Mesothelial cell of epicardium (in vitro differentiated cells): Measurements from ENCODE around the gene NSD1. TPM values are rescaled to one million over a fixed set of nuclear protein-coding genes. Genes with fewer than 3 reads are reported as not detected.

Experiments
- DNase-seq, 2 experiments: peaks; one replicate each; pipeline ENCODE4 v3.0.0; 2021; ENCODE audit warnings: low spot score in 2 of 2; ENCODE audit not compliant: unreplicated experiment in 2 of 2
- H3K27ac Mint-ChIP-seq: 2 replicates; pipeline ENCODE4 v1.8.0; 2021; ENCODE audit warnings: mixed read lengths
- H3K27me3 Mint-ChIP-seq: 2 replicates; pipeline ENCODE4 v1.8.0; 2021; ENCODE audit warnings: low read depth, mixed read lengths
- H3K36me3 Mint-ChIP-seq: 2 replicates; pipeline ENCODE4 v1.8.0; 2021; ENCODE audit warnings: mixed read lengths
- H3K4me1 Mint-ChIP-seq: 2 replicates; pipeline ENCODE4 v1.8.0; 2021; ENCODE audit warnings: mixed read lengths
- H3K4me3 Mint-ChIP-seq: 2 replicates; pipeline ENCODE4 v1.8.0; 2021; ENCODE audit warnings: mild to moderate bottlenecking, moderate library complexity, mixed read lengths
- H3K9me3 Mint-ChIP-seq: 2 replicates; pipeline ENCODE4 v1.8.0; 2021; ENCODE audit warnings: mixed read lengths
- total RNA-seq: library from RNA; stranded (reverse); gene quantifications from 3 replicates; pipeline ENCODE4 v1.2.1, GENCODE V29; 2021
- TF ChIP-seq, protein P1 (sequence below): fragments of 200-600 bp; sonication (generic); IDR thresholded peaks from one replicate; pipeline ENCODE4 v1.5.0; 2021; ENCODE audit warnings: antibody characterized with exemption; ENCODE audit not compliant: unreplicated experiment

Gene NSD1
- total RNA-seq, 1 donor from 2014 or later, result 164 TPM

DNA sequence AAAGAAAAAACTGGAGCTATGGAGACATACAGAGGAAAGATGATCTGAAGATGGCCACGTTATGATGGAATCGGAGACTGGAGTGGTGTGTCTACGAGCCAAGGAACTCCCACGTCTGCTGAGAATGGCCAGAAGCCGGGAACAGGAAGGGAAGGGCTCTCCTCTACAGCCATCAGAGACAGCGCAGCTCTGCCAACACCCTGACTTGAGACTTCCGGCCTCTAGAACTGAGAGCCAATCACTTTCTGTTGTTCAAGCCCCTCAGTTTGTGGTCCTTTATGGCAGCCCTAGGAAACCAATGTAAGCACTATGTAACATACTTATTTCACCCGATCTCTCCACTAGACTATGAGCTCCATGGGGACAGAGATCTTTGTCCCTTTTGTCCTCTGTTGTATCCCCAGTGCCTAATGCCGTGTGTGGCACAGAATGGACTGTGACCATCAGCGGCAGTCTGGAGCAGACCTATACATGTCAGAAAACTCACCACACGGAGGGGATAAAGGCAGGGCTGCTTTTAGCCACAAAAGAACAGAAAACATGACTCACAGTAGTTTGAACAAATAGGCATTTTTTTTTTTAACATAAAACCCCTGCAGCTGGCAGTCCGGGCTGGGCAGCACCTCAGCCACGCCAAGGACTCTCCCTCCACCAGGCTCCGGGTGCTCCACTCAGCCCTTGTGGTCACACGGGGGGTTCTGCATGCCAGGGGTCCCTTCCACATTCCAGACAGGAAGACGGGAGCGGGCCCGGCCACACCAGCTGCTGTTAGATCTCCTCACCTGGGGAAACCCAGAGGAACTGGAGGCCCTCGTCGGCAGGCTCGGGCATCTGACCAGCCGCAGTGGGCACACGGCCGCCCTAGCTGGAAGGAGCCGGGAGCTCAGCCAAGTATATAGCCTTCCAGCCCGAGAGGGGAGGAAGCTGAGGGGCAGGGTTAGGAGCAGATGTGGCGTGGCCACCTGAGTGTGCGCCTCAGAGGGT, 194.3 kb downstream of the NSD1 start:
- Mint-ChIP-seq H3K27me3 (no peaks in the 10 kb centered on the region), H3K27ac (no peak overlapping the region), H3K9me3 (no peaks in the 10 kb centered on the region), H3K36me3 (peaks cover 9% of the 10 kb centered on the region), H3K4me1 (no peaks in the 10 kb centered on the region), H3K4me3 (no peak overlapping the region)
- no peak for DNase-seq
- TF ChIP-seq, protein P1, sequence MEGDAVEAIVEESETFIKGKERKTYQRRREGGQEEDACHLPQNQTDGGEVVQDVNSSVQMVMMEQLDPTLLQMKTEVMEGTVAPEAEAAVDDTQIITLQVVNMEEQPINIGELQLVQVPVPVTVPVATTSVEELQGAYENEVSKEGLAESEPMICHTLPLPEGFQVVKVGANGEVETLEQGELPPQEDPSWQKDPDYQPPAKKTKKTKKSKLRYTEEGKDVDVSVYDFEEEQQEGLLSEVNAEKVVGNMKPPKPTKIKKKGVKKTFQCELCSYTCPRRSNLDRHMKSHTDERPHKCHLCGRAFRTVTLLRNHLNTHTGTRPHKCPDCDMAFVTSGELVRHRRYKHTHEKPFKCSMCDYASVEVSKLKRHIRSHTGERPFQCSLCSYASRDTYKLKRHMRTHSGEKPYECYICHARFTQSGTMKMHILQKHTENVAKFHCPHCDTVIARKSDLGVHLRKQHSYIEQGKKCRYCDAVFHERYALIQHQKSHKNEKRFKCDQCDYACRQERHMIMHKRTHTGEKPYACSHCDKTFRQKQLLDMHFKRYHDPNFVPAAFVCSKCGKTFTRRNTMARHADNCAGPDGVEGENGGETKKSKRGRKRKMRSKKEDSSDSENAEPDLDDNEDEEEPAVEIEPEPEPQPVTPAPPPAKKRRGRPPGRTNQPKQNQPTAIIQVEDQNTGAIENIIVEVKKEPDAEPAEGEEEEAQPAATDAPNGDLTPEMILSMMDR, result no peak

DNA sequence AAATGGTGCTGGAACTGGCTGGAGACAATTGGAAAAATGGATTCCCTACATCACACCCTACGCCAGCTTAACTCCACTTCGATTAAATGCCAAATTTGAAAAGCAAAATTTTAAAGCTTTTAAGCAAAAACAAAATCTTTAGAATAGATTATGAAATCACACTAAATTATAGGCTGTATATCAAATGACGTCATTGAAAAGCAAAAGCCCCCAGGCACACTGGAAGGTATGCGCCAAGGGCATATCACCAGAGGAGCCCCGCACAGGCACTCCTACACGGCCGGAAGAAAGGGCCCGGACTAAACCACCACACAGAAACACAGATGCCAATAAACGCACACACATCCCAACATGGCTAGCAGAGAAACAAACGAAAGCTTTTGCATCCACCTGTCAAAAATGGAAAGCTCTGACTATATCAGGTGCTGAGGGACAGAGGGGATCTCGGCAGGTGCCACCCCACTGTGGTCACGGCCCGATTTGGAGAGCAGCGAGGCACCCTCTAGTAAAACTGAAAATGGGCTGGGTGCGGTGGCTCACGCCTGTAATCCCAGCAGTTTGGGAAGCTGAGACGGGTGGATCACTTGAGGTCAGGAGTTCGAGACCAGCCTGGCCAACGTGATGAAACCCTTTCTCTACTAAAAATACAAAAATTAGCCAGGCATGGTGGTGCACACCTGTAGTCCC, 195.1 kb downstream of the NSD1 start:
- no peaks in the 10 kb centered on the region for H3K4me1 Mint-ChIP-seq
- TF ChIP-seq, protein P1, result no peak
- no peak overlapping the region for H3K4me3 Mint-ChIP-seq
- peaks cover 12% of the 10 kb centered on the region for H3K36me3 Mint-ChIP-seq
- no peaks in the 10 kb centered on the region for H3K27me3 Mint-ChIP-seq
- H3K27ac Mint-ChIP-seq, result no peak overlapping the region
- no peak for DNase-seq
- H3K9me3 Mint-ChIP-seq, result no peaks in the 10 kb centered on the region

DNA sequence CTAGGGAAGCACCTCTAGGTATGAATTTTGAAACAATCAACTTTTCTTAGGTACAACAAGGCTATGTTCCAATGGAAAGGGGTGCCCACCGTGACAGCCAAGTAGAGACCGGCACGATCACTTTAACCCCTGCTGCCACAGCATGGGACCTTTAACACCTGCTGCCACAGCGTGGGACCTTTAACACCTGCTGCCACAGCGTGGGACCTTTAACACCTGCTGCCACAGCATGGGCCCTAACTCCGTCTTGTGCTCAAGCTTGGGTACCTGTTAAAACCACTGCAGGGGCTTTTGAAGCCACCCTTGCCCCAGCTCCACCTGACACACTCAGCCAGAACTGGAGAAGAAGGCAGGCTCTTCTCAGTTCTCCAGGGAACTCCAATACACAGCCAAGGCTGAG, 196.3 kb downstream of the NSD1 start:
- H3K9me3 Mint-ChIP-seq, result no peaks in the 10 kb centered on the region
- no peak overlapping the region for H3K4me3 Mint-ChIP-seq
- DNase-seq, result no peak
- H3K27ac Mint-ChIP-seq, result no peak overlapping the region
- H3K4me1 Mint-ChIP-seq, result no peaks in the 10 kb centered on the region
- peaks cover 17% of the 10 kb centered on the region for H3K36me3 Mint-ChIP-seq
- TF ChIP-seq, protein P1, result no peak
- H3K27me3 Mint-ChIP-seq, result no peaks in the 10 kb centered on the region

DNA sequence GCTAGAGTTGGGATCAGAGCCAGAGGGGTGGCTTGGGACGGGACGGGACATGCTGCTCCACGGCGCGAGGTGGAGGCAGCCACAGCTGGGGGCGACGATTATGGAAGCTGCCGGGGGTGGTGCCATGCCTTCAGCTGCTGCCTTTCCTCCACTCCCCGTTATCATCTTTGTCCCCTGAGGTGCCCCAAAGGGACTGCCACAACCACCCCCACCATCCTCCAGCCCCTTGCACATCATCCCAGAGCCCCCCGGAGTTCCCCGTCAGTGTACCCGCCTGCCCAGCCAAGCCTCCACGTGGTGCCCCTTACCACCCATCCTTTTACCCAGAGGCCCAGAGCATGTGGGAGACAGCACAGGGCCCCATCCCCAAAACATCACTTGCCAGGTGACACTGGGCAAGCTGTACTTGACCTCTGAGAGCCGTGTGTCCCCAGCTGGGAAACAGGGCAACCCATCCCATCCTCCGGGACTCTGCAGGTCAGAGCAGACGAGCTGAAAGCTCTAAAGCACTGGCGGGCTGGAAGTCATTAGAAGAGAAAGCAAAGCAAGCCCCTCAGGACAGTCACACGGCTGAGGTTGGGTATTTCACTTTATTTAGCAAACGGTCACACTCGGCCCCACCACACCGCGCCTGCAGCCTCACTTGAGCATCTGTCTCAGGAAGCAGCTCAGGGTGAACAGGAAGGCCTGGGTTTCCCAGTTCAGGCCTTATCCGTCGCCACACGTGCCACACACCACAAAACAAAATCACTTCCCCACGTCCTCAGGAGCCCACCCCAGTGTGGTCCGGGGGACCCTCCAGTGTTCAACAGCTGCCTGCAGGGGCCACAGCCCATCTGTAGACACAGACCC, 197.6 kb downstream of the NSD1 start:
- TF ChIP-seq, protein P1, result no peak
- Mint-ChIP-seq H3K27ac (no peak overlapping the region), H3K4me1 (no peaks in the 10 kb centered on the region), H3K4me3 (no peak overlapping the region), H3K36me3 (peaks cover 25% of the 10 kb centered on the region), H3K27me3 (no peaks in the 10 kb centered on the region), H3K9me3 (no peaks in the 10 kb centered on the region)
- DNase-seq, result no peak

DNA sequence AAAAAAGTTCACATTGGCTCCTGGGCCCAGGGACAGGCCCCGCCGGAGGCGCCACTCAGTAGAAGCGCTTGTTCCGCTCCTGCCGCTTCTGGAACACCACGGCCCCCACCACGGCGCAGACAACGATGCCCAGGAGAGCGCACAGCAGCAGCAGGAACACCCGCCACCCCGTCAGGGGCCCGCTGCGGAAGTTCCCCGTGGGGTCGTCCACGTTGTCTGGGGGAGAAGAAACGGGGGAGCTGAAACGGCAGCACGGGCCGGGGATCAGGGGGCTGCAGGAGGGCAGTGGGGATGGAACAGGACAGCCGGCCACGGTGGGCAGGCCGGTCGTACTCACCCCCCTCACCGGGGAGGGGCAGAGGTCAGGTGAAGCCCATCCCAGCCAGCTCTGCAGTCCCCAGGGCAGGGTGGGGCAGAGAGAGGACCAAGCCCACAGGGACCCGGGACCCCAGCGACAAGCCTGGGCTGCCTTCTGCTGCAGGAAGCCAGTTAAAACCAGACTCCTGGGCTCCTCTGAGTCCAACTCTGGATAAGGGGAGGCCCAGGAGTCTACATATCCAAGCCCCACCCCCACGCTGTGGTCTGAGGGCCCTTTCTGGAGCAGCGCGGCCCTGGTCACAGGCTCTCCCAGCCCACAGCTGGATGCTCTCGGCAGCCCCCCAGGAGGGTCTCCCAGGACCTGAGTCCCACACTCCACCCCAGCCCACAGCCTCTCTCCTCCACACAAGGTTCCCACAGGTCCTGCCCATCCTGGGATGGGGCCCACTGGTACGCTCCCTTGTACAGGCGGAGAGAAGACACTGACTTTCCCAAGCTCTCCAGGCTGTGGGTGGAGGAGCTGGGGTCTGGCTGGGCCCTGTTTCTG, 198.7 kb downstream of the NSD1 start:
- Mint-ChIP-seq H3K4me3 (no peak overlapping the region), H3K36me3 (peaks cover 29% of the 10 kb centered on the region), H3K9me3 (no peaks in the 10 kb centered on the region), H3K27me3 (no peaks in the 10 kb centered on the region), H3K27ac (no peak overlapping the region), H3K4me1 (no peaks in the 10 kb centered on the region)
- TF ChIP-seq, protein P1, result no peak
- DNase-seq, result no peak
